Effector memory CD8-positive, alpha-beta T cell (primary cell): ENCODE results near the gene ABHD17A.
A peak's percentile ranks its signal among the peaks of the same experiment; 100 is the strongest.

Source experiments
- ATAC-seq: fragments of 150-1000 bp; cut with Tn5 transposase; replicated peaks from 2 replicates; pipeline ENCODE4 v1.10.0; 2021; ENCODE audit warnings: mild to moderate bottlenecking, moderate library complexity
- DNase-seq, 3 experiments: peaks; one replicate each; pipeline ENCODE4 v3.0.0; 2021
- H3K27ac Mint-ChIP-seq, 2 donors: one replicate each; pipeline ENCODE4 v1.8.0; 2022; ENCODE audit warnings: mild to moderate bottlenecking in 2 of 2, mixed read lengths in 2 of 2, moderate library complexity in 2 of 2
- H3K27me3 Mint-ChIP-seq, 2 donors: one replicate each; pipeline ENCODE4 v1.8.0; 2022; ENCODE audit warnings: mixed read lengths in 2 of 2
- H3K36me3 Mint-ChIP-seq: one replicate; pipeline ENCODE4 v1.8.0; 2022; ENCODE audit warnings: mild to moderate bottlenecking, moderate library complexity, mixed read lengths; ENCODE audit not compliant: insufficient read depth
- H3K4me1 Mint-ChIP-seq, 2 donors: one replicate each; pipeline ENCODE4 v1.8.0; 2022; ENCODE audit warnings: low read depth in 2 of 2, mixed read lengths in 2 of 2
- H3K4me3 Mint-ChIP-seq, 2 donors: one replicate each; pipeline ENCODE4 v1.8.0; 2022; ENCODE audit warnings: mild to moderate bottlenecking in 2 of 2, mixed read lengths in 2 of 2, moderate library complexity in 2 of 2
- H3K9me3 Mint-ChIP-seq, 2 donors: one replicate each; pipeline ENCODE4 v1.8.0; 2022; ENCODE audit warnings: mixed read lengths in 2 of 2

ABHD17A gene

DNA sequence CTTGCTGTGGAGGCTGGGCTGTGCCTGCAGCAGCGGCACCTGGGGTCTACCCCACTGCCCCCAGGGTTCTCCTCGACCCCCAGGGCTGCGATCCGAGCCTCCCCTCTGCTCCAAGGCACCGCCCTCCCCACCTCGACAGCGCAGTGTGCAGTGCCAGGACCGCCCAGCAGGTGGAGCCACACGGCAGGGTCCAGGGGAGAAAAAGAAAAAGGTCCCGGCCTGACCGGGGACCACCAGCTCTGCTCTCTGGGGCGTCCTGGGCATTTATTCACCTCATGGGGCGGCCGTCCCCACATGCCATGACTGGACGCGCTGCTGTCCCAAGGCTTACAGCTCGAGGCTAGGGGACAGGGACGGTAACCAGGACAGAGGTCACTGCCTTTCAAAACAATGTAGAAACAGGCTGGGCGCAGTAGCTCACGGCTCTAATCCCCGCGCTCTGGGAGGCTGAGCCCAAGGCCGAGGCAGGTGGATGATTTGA, 47.6 kb downstream of the ABHD17A start:
- Mint-ChIP-seq H3K9me3 (no peaks in the 10 kb centered on the region), H3K36me3 (peaks cover 53% of the 10 kb centered on the region), H3K4me1 (peaks cover 35 to 41% of the 10 kb centered on the region in 2 donors), H3K27me3 (no peaks in the 10 kb centered on the region), H3K27ac (peak overlapping the region in 1 of 2 donors; percentile 78), H3K4me3 (no peak overlapping the region)
- DNase-seq (peak; percentile 61 to 70 (median 67)), ATAC-seq (peak; percentile 75)

DNA sequence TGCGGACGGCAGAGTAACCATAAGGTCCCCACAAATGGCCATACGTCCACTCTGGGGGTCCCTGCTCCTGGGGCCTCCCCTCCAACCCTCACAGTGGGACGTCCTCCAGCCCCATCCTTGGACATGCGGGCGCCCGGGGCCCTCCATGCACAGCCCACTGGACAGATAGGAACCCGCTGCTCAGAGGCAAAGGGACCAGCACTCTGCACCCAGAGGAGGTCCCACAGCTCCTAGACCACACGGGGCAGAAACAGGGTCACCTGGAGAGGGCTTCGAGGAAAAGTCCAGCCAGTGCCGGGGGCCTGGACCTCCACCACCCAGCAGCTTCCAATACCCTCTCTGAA, 48.1 kb downstream of the ABHD17A start:
- peaks cover 55% of the 10 kb centered on the region for H3K36me3 Mint-ChIP-seq
- H3K27me3 Mint-ChIP-seq: no peaks in the 10 kb centered on the region
- DNase-seq: no peak
- H3K27ac Mint-ChIP-seq: peak overlapping the region in 1 of 2 donors; percentile 78
- no peaks in the 10 kb centered on the region for H3K9me3 Mint-ChIP-seq
- peaks cover 34 to 39% of the 10 kb centered on the region in 2 donors for H3K4me1 Mint-ChIP-seq
- ATAC-seq: no peak
- no peak overlapping the region for H3K4me3 Mint-ChIP-seq

DNA sequence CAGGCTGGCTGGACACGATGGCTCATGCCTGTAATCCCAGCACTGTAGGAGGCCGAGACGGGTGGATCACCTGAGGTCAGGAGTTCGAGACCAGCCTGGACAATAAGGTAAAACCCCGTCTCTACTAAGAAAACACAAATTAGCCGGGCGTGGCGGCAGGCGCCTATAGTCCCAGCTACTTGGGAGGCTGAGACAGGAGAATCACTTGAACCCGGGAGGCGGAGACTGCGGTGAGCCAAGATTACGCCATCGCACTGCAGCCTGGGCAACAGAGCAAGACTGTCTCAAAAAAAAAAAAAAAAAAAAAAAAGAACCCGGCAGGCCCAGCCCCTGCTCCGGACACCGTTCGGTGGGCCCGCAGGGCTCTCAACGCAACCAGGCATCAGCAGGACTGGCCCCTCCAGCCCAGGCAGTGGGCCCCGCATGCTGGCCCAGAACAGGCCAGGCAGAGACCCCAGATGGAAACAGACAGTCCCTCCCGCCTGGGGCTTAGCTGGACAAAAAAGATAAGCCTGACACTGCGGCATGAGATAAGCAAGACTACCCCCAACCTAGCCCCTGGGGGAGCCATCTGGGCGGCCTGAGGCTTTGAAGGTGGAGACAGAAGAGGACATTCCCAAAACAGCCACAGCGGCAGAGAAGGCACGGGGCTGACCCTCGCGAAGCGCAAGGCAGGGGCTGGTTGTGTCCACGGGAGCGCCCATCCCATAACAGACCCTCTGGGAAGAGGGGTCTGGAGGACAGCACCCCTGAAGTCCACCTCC, 48.7 kb downstream of the ABHD17A start:
- ATAC-seq (no peak), DNase-seq (no peak)
- no peak overlapping the region for H3K4me3 Mint-ChIP-seq
- H3K27ac Mint-ChIP-seq: peak overlapping the region in 1 of 2 donors; percentile 78
- H3K36me3 Mint-ChIP-seq: peaks cover 53% of the 10 kb centered on the region
- H3K9me3 Mint-ChIP-seq: no peaks in the 10 kb centered on the region
- peaks cover 28 to 39% of the 10 kb centered on the region in 2 donors for H3K4me1 Mint-ChIP-seq
- no peaks in the 10 kb centered on the region for H3K27me3 Mint-ChIP-seq

DNA sequence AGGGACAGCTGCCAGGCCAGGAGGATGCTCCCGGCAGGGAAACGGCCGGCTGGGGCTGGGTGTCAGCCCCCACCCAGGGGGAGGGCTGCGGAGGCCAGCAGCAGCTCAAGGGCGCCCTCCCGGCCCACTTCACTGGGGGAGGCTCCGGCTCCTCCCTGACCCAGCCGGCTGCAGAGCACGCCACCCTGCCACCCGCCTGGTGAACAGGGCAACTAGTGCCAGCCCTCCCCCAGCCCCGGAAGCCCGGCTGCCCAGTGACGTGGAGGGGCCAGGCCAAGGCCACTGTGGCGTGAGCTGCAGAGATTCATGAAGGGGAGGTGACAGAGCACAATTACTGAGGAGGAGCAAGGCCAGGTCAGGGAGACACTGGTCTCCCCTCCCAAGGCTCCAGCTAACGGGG, 51.8 kb downstream of the ABHD17A start:
- peak overlapping the region in 1 of 2 donors; percentile 59 for H3K27ac Mint-ChIP-seq
- H3K4me3 Mint-ChIP-seq: no peak overlapping the region
- no peak for ATAC-seq
- H3K9me3 Mint-ChIP-seq: no peaks in the 10 kb centered on the region
- H3K27me3 Mint-ChIP-seq: no peaks in the 10 kb centered on the region
- peaks cover 68% of the 10 kb centered on the region for H3K36me3 Mint-ChIP-seq
- peaks cover 6 to 21% of the 10 kb centered on the region in 2 donors for H3K4me1 Mint-ChIP-seq
- no peak for DNase-seq

DNA sequence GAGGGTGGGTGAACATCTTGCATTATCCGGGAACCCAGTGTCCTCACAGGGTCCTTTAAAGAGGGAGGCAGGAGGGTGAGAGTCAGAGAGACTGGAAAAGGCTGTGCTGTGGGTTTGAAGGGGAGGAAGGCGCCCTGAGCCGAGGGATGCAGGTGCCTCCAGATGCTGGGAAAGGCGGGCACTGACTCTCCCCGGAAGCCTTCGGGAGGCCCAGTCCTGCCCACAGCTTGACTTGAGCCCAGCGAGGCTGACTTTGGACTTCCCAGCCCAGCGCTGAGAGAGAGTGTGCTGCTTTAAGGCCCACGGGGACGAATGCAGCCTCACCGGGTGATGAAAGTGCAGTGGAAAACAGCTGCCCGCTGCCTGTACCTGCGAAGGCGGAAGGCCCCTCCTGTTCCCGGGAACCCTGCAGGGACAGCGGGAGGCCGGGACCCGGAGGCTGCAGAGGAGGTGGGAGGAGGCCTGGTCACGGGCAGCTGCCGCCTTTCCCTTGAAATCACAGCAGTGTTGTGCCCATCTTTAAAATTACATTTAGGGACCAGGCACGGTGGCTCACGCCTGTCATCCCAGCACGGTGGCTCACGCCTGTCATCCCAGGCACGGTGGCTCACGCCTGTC, 53.1 kb downstream of the ABHD17A start:
- Mint-ChIP-seq H3K9me3 (no peaks in the 10 kb centered on the region), H3K27me3 (no peaks in the 10 kb centered on the region), H3K4me1 (peaks cover 0 to 18% of the 10 kb centered on the region in 2 donors), H3K36me3 (peaks cover 59% of the 10 kb centered on the region), H3K4me3 (no peak overlapping the region), H3K27ac (peak overlapping the region; percentile 41 to 62)
- ATAC-seq (no peak), DNase-seq (no peak)

DNA sequence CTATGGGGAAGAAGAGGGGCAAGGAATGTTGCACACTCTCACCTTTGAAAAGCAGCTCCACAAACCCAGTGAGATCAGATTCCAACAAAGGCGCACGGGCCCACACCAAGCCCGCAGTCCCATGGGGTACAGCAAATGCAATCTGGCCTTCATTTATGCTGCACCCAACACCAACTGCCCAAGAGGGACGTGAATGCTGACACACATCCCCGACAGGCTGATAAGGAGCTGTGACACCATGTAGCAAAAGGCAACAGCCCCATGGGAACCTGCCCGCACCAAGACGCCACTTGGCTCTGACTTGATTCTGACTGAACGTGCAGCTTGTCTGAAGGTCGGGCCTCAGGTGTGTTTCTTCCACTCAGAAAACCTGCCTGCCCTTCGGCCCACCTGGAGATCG, 54.3 kb downstream of the ABHD17A start:
- H3K27me3 Mint-ChIP-seq: no peaks in the 10 kb centered on the region
- H3K9me3 Mint-ChIP-seq: no peaks in the 10 kb centered on the region
- H3K4me3 Mint-ChIP-seq: no peak overlapping the region
- ATAC-seq (no peak), DNase-seq (no peak)
- H3K4me1 Mint-ChIP-seq: peaks cover 5 to 14% of the 10 kb centered on the region in 2 donors
- peak overlapping the region in 1 of 2 donors; percentile 62 for H3K27ac Mint-ChIP-seq
- H3K36me3 Mint-ChIP-seq: peaks cover 63% of the 10 kb centered on the region

DNA sequence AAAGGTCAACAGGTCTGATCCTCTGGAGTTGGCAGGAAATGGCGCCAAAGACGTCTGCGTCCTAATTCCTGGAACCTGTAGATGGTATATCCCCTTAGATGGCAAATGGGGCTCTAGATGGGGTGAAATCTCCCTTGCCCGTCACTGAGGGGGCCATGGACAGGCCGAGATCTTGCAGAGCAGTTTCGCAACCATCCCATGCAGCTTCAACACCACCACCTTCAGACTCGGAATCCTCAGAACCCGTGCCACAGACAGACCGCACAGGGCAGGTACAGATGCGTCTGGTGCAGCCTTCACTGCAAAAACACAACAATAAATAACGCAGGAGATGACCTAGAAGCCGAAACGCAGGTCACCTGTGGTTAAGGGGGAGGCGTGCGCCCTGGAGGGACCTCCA, 54.7 kb downstream of the ABHD17A start:
- H3K27me3 Mint-ChIP-seq: no peaks in the 10 kb centered on the region
- DNase-seq (no peak), ATAC-seq (no peak)
- H3K36me3 Mint-ChIP-seq: peaks cover 67% of the 10 kb centered on the region
- H3K4me3 Mint-ChIP-seq: no peak overlapping the region
- peaks cover 8 to 16% of the 10 kb centered on the region in 2 donors for H3K4me1 Mint-ChIP-seq
- H3K9me3 Mint-ChIP-seq: no peaks in the 10 kb centered on the region
- no peak overlapping the region for H3K27ac Mint-ChIP-seq

DNA sequence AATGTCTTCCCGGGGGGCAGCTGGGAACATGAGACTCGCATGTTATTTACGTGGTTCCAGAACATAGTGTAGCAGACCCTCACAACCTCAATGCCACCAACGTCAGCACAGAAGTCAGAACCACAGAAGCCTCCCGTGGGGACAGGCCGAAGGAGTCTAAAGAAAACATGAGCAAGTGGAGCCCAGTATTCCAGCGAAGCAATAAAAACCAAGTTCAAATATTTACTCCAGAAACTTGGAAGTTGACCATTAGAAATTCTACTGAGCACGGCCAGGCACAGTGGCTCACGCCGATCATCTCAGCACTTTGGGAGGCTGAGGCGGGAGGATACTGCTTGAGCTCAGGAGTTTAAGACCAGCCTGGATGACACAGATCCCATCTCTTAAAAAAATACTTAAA, 55.3 kb downstream of the ABHD17A start:
- H3K36me3 Mint-ChIP-seq: peaks cover 73% of the 10 kb centered on the region
- DNase-seq: no peak
- H3K9me3 Mint-ChIP-seq: no peaks in the 10 kb centered on the region
- no peaks in the 10 kb centered on the region for H3K27me3 Mint-ChIP-seq
- H3K27ac Mint-ChIP-seq: no peak overlapping the region
- ATAC-seq: no peak
- peaks cover 8 to 16% of the 10 kb centered on the region in 2 donors for H3K4me1 Mint-ChIP-seq
- H3K4me3 Mint-ChIP-seq: no peak overlapping the region

DNA sequence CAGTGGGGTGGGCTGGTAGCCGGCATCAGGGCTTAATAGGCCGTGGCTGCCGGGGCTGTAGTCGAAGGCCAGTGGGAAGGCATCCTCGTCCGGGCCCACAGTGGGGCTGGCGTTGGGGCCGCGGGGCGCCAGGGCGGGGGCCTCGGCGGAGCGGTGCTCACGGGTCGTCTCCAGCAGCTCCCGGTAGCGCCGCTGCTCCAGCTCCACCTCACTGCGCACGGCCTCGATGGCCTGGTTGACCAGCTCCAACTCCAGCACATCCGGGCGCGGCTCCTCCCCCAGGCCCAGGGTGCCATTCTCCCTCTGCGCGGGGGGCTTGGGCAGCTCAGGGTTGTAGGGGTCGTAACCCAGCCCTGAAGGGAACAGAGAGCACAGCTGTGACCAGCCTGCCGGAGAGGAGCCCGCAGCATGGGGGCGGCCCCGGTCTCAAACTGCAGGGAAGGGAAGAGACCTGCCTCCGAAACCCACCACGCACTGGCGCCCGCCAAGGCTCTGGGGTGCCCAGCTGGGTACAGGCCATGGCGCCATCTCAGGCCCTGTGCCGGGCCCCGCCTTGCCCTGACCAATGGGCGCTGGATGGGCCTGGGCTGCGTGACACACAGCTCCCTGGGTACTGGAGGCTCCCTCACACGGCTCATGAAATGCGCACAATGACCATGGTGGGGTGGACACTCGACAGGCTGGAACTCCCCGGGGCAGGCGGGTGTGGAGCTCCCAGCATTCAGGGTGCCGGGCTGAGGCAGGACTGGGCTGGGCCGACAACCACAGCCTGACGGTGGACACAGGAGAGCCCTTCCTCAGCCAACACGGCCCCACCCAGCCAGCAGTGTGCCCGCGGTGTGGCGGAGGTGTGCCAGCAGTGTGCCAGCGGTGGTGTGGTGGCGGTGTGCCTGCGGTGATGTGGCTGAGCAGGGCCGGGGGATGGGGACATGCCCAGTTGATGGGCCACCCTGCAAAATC, 56.7 kb downstream of the ABHD17A start:
- H3K4me1 Mint-ChIP-seq: peaks cover 8 to 11% of the 10 kb centered on the region in 2 donors

DNA sequence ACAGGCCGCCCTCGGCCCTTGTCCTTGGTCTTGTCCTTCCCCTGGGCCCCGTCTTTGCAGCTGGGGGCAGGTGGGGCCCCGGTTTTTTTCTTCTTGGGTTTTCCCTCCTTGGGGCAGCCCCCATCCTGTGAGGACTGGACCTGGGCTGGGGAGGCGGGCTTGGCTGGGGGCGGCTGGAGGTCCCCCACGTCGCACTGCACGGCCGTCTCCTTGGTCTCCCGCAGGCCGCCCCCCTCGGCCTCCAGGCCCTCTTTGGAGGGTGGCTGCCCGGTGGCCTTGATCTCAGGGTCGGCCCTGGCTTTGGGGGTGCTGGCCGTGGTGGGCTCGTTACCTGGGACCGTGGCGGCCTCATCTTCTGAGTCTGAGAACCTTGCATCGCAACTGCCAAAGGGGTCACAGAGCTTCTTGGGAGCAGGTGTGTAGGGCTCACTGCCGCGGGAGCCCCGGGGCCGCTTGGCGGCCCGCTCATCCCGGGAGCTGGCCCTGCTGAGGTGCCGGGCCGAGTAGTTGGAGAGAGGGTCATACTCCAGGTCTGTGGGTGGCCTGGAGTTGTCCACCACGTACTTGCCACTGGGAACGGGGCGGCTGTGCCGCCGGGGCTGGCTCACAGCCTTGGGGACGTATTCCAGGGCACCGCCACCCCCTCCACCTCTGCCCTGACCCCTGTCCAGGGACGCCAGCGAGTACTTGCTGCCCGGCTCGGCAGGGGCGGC, 57.6 kb downstream of the ABHD17A start:
- H3K9me3 Mint-ChIP-seq: no peaks in the 10 kb centered on the region
- DNase-seq: no peak
- no peaks in the 10 kb centered on the region for H3K27me3 Mint-ChIP-seq
- H3K27ac Mint-ChIP-seq: no peak overlapping the region
- H3K36me3 Mint-ChIP-seq: peaks cover 63% of the 10 kb centered on the region
- H3K4me3 Mint-ChIP-seq: no peak overlapping the region
- peaks cover 8% of the 10 kb centered on the region in 2 donors for H3K4me1 Mint-ChIP-seq
- no peak for ATAC-seq

More for the DNA sequence above, 56.7 kb downstream of the ABHD17A start:
- no peak for DNase-seq
- no peak overlapping the region for H3K4me3 Mint-ChIP-seq
- H3K36me3 Mint-ChIP-seq: peaks cover 71% of the 10 kb centered on the region
- ATAC-seq: no peak
- H3K27me3 Mint-ChIP-seq: no peaks in the 10 kb centered on the region
- no peaks in the 10 kb centered on the region for H3K9me3 Mint-ChIP-seq
- H3K27ac Mint-ChIP-seq: no peak overlapping the region
